Activated T-cell treated with anti-CD3 and anti-CD28 coated beads, Interleukin-2, amount 50 U/mL, for 4 hours (primary cell): ENCODE results near the gene ZFAND3. TPM values are rescaled to one million over a fixed set of nuclear protein-coding genes. Genes with fewer than 3 reads are reported as not detected.
"Not testable (repeated sequence)": the region's sequence is repeated elsewhere in the genome, so short reads cannot be mapped to it uniquely, and the experiment has no call there.

Experiments
- ATAC-seq, 2 donors: fragments of 200-7000 bp; cut with Tn5 transposase; one replicate each; pipeline ENCODE4 v1.10.0; 2021
- DNase-seq: peaks from one replicate; pipeline ENCODE4 v3.0.0-alpha.2; 2020
- H3K27me3 Mint-ChIP-seq: one replicate; pipeline ENCODE4 v1.8.0; 2021; ENCODE audit warnings: low read depth, mixed read lengths
- H3K36me3 Mint-ChIP-seq: one replicate; pipeline ENCODE4 v1.8.0; 2022; ENCODE audit warnings: mixed read lengths; ENCODE audit not compliant: insufficient read depth
- H3K4me1 Mint-ChIP-seq: one replicate; pipeline ENCODE4 v1.8.0; 2021; ENCODE audit warnings: low read depth, mixed read lengths
- H3K4me3 Mint-ChIP-seq: one replicate; pipeline ENCODE4 v1.8.0; 2021; ENCODE audit warnings: mild to moderate bottlenecking, moderate library complexity, mixed read lengths
- H3K9me3 Mint-ChIP-seq: one replicate; pipeline ENCODE4 v1.8.0; 2021; ENCODE audit warnings: mixed read lengths
- total RNA-seq, 3 donors: library from RNA; stranded (reverse); gene quantifications; one replicate each; pipeline ENCODE4 v1.2.1, GENCODE V29; 2021

Gene ZFAND3
- total RNA-seq, 3 donors from 2014 or later, result 21.5 to 31.4 (median 30.8) TPM

DNA sequence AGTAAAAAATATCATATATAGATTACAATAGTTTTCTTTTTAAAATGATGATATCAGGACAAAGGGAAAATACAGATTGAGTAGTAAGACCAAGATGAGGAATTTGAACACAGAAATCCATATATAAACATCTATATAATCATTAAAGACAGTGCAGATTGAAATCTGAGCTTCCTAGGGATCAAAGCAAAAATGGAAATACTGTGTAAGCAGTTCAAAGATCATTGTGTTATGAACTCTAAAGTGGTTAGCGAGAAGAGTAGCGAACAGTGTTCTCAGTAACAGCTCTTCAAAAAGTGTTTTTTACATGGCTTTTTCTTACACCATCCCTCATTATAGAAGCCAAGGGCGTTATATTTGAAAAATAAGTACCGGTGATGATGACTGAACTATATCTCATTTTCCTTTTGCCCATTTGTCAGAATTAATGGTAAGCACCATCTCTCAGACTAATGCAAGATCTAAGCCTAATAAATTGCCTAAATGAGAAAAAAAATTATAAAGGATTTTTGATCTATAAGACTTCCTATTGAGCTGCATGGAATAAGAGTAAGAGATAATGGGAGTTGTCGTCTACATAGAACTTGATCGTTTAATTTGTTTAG, 226.3 kb downstream of the ZFAND3 start:
- ATAC-seq, result no peak
- Mint-ChIP-seq H3K4me1 (peaks cover 7% of the 10 kb centered on the region), H3K27me3 (no peaks in the 10 kb centered on the region), H3K9me3 (no peaks in the 10 kb centered on the region), H3K4me3 (no peak overlapping the region), H3K36me3 (peaks cover 5% of the 10 kb centered on the region)
- no peak for DNase-seq

DNA sequence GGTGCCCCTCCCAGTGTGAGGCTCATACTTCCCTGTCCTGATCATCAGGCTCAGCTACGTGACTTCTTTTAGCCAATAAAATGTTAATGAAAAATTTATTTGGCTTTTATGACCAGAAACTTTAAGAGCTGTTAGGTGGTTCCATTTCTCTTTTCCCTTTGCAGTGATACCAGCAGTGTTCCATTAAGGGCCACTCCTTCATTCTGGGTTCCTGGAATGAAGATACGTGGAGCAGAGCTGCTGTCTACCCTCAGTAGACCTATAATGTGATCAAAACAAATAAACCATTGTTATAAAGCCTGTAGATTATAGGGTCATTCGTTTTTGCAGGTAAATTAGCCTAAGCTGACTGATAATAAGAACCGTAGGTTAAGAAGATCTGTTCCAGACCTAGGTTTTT, 228.0 kb downstream of the ZFAND3 start:
- Mint-ChIP-seq H3K9me3 (no peaks in the 10 kb centered on the region), H3K27me3 (no peaks in the 10 kb centered on the region)

DNA sequence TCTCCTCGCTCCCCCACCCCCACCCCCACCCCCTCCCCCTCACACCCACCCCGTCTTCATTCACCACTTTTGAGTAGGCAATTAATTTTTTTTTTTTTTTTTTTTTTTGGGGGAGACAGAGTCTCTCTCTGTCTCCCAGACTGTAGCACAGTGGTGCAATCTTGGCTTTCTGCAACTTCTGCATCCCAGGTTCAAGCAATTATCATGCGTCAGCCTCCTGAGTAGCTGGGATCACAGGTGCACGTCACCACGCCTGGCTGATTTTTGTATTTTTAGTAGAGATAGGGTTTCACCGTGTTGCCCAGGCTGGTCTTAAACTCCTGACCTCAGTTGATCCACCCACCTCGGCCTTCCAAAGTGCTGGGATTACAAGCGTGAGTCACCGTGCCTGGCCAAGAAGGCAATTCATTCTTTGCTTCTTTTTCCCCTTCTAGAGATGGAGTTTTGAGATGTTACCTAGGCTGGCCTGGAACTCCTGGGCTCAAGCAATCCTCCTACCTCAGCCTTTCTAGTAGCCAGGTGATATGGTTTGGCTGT, 230.4 kb downstream of the ZFAND3 start:
- H3K4me3 Mint-ChIP-seq, H3K27me3 Mint-ChIP-seq, H3K36me3 Mint-ChIP-seq, DNase-seq, H3K9me3 Mint-ChIP-seq, ATAC-seq: not testable (repeated sequence)
- H3K4me1 Mint-ChIP-seq, result peaks cover 19% of the 10 kb centered on the region

More for the DNA sequence above, 228.0 kb downstream of the ZFAND3 start:
- no peak for ATAC-seq
- DNase-seq, result no peak
- Mint-ChIP-seq H3K4me1 (peaks cover 11% of the 10 kb centered on the region), H3K36me3 (peaks cover 5% of the 10 kb centered on the region), H3K4me3 (no peak overlapping the region)

DNA sequence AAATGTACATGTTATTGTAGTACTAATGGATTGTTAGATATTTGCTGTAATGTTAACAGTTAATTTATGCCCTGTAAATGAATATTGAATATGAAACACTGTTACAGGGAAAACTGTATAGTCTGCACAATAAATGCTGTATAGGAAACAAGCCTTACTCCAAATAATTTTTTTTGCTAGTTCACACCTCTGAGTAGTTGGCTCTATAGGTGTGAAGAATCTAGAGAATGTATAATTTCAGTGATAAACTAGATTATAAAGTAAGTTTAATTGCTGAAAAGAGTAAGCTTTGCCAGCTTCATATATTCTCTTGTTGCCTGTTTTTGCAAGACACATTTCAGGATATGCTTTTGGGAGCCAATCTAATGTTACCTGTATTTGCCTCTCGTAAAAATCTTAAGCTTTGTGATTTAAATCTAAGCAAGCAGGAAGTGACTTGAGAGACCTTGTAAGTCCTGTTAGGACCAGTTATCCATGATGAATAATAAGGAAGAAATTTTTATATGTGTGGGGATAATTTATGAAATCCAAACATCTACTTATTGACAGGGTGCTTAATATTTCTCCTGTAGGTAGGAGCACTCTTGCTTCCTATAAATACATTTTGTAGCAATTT, 232.4 kb downstream of the ZFAND3 start:
- ATAC-seq, result no peak
- Mint-ChIP-seq H3K9me3 (no peaks in the 10 kb centered on the region), H3K27me3 (no peaks in the 10 kb centered on the region), H3K36me3 (peaks cover 2% of the 10 kb centered on the region), H3K4me3 (no peak overlapping the region), H3K4me1 (peaks cover 27% of the 10 kb centered on the region)
- DNase-seq, result no peak

DNA sequence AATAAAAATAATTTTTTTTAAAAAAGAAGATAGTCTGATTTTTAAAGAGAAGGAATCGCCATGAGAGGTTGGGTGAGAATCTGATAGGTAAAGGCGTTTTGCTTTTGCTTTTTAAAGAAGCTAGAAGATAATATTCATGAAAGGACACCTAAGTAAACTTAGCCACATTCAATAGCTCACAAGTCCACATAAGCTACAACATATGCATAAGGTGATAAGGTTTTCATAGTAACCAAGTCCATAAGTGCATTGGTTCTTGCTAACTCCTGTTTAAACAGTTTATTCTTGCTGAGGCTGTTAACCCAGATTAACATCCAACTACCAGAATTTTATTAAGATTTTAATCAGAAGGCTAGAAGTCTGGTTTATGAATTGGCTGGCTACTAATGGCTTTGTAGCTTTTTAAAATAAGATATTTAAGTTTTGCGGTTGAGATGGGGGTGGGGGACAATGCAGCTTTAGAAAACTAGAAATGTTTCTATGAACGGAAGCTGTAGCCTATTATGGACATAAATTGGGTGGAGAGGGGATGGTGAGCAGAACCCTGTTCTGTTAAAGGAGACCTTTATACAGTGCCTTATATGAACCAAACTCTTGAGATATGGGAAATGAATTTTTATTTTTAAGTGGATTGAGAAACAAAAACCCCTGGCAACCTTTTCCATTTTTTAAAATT, 235.1 kb downstream of the ZFAND3 start:
- peaks cover 38% of the 10 kb centered on the region for H3K4me1 Mint-ChIP-seq
- ATAC-seq (no peak), DNase-seq (no peak)
- H3K9me3 Mint-ChIP-seq, result no peaks in the 10 kb centered on the region
- no peak overlapping the region for H3K4me3 Mint-ChIP-seq
- H3K36me3 Mint-ChIP-seq, result peaks cover 5% of the 10 kb centered on the region
- H3K27me3 Mint-ChIP-seq, result no peaks in the 10 kb centered on the region

DNA sequence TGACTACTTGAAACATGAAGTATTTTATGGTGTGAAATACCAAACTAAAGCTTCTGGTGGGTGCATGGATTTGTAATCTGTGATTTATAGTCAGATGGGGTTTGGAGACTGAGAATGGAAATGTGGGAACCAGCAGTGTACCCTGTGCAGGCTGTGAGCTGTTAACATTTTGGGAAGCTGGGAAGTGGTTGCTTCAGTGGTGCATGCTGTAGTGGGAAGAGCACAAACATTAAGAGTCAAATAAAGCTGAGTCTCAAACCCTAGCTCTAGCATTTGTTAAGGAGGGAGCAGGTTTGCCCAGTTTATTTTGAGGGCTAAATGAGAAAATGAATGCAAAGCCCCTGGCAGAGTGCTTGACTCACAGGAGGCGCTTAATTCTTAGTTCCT, 235.7 kb downstream of the ZFAND3 start:
- Mint-ChIP-seq H3K4me1 (peaks cover 38% of the 10 kb centered on the region), H3K4me3 (no peak overlapping the region), H3K9me3 (no peaks in the 10 kb centered on the region), H3K36me3 (peaks cover 5% of the 10 kb centered on the region), H3K27me3 (no peaks in the 10 kb centered on the region)
- no peak for ATAC-seq
- no peak for DNase-seq

DNA sequence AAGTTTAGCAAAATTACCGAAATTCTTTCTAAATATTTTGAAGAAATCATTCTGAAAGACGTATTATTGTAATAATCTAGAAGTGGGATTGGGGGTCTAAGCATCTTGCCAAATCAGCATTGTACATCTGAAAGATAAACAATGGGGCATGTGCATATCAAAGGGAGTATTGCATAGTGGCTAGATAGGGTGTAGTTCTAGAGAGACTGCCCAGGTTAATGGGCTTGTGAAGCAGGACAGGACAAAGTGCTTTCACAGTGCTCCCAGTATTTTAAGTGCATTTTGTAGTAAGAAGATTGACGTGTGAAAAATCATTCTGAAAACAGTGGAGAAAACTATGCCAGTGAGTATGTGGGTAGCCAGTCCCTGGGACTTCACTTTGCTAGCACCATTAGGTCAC, 236.8 kb downstream of the ZFAND3 start:
- H3K4me1 Mint-ChIP-seq, result peaks cover 33% of the 10 kb centered on the region
- no peak for ATAC-seq
- no peaks in the 10 kb centered on the region for H3K27me3 Mint-ChIP-seq
- DNase-seq, result no peak
- H3K36me3 Mint-ChIP-seq, result peaks cover 8% of the 10 kb centered on the region
- no peak overlapping the region for H3K4me3 Mint-ChIP-seq
- H3K9me3 Mint-ChIP-seq, result no peaks in the 10 kb centered on the region

DNA sequence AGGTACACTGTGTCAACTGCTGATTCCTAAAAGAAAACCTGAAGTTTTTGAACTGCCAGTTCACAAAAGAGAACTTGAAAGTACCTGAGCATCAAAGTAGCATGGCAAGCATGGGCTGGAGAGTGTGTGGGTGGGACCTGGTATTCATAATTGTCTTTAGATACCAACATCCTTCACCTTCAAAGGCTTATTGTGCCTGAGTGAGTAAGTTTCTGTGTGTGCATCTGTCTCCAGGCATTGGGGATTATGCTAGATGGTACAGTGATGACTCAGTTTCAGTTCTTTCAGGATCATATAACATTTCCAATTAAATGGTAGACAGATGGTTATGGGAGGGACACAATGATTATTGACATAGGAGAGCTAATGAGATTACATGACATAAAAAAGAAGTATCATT, 238.5 kb downstream of the ZFAND3 start:
- ATAC-seq (peak; percentile 98 to 99), DNase-seq (peak; percentile 42)
- no peaks in the 10 kb centered on the region for H3K9me3 Mint-ChIP-seq
- no peaks in the 10 kb centered on the region for H3K27me3 Mint-ChIP-seq
- H3K4me3 Mint-ChIP-seq, result no peak overlapping the region
- H3K36me3 Mint-ChIP-seq, result peaks cover 22% of the 10 kb centered on the region
- H3K4me1 Mint-ChIP-seq, result peaks cover 29% of the 10 kb centered on the region

DNA sequence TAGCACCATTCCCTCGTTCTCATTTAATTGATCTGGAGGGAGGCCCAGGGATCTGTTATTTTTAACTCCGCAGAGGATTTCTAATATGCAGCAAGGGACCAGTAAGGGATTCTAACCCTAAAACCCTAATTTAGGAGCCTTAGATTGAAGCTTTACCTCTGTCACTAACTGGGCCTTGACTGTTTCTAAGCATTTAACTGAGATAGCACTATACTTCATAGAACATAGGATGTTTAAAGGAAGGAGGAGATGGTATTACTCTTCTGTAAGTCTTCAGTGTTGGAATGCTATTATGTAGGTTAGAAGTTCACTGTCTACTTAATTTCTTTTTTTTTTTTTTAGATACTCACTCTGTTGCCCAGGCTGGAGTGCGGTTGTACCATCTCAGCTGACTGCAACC, 242.5 kb downstream of the ZFAND3 start:
- no peak for DNase-seq
- no peak overlapping the region for H3K4me3 Mint-ChIP-seq
- ATAC-seq, result no peak
- H3K9me3 Mint-ChIP-seq, result no peaks in the 10 kb centered on the region
- peaks cover 25% of the 10 kb centered on the region for H3K4me1 Mint-ChIP-seq
- no peaks in the 10 kb centered on the region for H3K27me3 Mint-ChIP-seq
- H3K36me3 Mint-ChIP-seq, result peaks cover 49% of the 10 kb centered on the region

DNA sequence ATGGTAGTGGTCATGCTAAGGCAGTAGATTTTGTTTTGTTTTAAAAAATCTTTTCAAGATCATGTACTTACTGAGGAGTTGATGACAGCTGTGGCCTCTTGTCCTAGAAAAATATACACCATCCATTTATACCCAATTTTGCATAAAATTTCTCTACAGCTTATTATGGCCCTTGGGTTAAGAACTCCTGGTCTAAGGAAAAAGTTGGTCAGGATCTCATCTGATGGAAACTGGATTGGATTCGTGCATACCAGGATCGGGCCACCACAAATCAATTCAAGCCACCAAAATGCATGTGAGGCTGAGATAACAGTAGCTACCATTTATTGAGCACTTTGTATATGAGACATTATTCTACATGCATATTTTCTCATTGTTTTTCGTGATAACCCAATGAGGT, 244.4 kb downstream of the ZFAND3 start:
- H3K4me1 Mint-ChIP-seq, result peaks cover 19% of the 10 kb centered on the region
- no peak for ATAC-seq
- peaks cover 48% of the 10 kb centered on the region for H3K36me3 Mint-ChIP-seq

DNA sequence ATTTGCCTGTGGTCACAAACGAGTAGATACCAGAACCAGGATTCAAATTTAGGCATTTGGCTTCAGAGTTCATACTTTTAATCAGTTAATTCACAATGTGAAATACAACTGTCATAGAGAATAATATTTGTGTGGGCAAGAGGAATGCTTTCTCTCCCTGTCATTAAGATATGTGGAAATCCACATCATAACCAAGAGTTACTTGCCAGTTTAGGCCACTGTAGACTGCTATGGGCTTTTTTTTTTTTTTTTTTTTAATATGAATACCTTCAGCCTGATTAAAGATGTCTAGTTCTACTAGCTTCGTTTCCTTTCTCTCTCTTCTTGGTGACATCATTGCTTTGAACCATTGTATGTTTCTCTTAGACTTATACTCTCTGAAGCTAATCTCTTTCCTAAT, 244.9 kb downstream of the ZFAND3 start:
- no peak for ATAC-seq
- no peak overlapping the region for H3K4me3 Mint-ChIP-seq

More for the DNA sequence above, 244.4 kb downstream of the ZFAND3 start:
- no peak overlapping the region for H3K4me3 Mint-ChIP-seq
- no peak for DNase-seq
- no peaks in the 10 kb centered on the region for H3K27me3 Mint-ChIP-seq
- H3K9me3 Mint-ChIP-seq, result no peaks in the 10 kb centered on the region

DNA sequence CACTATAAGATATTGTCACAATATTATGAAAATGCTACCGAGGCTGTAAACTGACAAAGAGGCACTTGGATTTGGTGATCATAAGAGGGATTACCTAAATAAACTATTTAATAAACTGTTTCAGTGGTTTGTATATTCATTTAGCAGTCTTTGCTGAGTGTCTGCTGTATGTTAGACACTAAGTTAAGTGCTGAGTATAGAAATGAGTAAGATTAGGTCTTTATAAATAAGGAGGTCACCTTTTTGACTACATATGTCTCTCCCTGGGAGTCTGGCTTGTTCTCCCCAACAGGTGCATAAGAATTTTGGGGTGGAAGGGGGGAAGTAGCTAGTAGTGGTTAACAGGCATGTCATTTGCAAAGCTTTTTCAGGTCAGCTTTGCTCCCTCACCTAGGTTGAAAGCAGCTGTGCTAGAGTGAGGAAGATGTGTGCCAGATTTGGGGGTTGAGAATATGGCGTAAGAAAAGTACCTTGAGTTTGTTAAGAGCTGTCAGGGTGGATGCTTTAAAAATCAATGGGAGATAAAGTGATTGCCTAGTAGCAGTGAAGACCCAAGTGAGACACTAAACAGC, 246.3 kb downstream of the ZFAND3 start:
- H3K36me3 Mint-ChIP-seq, result peaks cover 48% of the 10 kb centered on the region
- no peaks in the 10 kb centered on the region for H3K27me3 Mint-ChIP-seq
- H3K4me3 Mint-ChIP-seq, result no peak overlapping the region
- no peaks in the 10 kb centered on the region for H3K9me3 Mint-ChIP-seq
- H3K4me1 Mint-ChIP-seq, result peaks cover 23% of the 10 kb centered on the region
- ATAC-seq, result no peak
- no peak for DNase-seq

More for the DNA sequence above, 244.9 kb downstream of the ZFAND3 start:
- no peak for DNase-seq
- Mint-ChIP-seq H3K27me3 (no peaks in the 10 kb centered on the region), H3K36me3 (peaks cover 48% of the 10 kb centered on the region), H3K9me3 (no peaks in the 10 kb centered on the region), H3K4me1 (peaks cover 20% of the 10 kb centered on the region)

DNA sequence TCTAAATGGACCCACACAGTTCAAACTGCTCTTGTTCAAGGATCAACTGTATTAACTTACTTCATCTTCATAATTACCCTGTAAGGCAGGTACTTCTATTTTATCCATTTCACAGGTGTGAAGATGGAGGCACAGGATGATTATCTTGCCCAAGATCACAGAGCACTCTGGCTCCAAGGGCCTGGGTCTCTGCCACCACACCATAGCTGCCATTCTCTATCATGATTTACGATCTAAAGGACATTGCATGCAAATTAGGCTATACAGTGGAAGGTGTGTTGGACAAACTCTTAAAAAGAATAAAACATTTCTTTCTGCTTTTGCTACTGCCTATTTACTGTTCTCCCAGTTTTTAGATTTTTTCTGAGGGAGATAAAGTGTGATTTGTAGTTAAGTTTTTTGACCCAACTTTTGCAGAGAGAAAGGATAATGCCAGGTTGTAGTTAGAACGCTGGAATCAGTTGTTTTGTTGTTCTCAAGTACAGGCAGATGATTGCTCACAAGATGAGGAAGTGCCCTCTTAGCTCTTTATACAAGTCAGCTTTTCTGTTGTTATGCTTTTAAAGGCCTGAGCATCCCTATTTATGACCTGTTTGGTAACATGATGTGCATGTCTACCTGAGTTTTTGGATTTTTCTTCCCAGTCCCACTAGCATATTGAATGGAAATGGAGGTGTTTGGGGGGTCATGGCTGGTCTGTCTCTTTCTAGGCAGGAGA, 247.9 kb downstream of the ZFAND3 start:
- Mint-ChIP-seq H3K9me3 (no peaks in the 10 kb centered on the region), H3K4me3 (no peak overlapping the region), H3K4me1 (peaks cover 23% of the 10 kb centered on the region), H3K27me3 (no peaks in the 10 kb centered on the region), H3K36me3 (peaks cover 35% of the 10 kb centered on the region)
- DNase-seq (no peak), ATAC-seq (no peak)
